HAP-1 (cell line): ENCODE data around the gene DNAH2.

ENCODE experiments used
- DNase-seq, 2 experiments: peaks; one replicate each; pipeline ENCODE4 v3.0.0-alpha.2; 2016 to 2020; ENCODE audit warnings: low spot score in 2 of 2
- H3K27me3 ChIP-seq: fragments of 250-450 bp; sonication (Bioruptor Pico); 2 replicates; pipeline ENCODE4 v1.5.1; 2020; ENCODE audit warnings: low read depth, mild to moderate bottlenecking, moderate library complexity
- H3K36me3 ChIP-seq: fragments of 250-450 bp; sonication (Bioruptor Pico); replicated peaks from 2 replicates; pipeline ENCODE4 v1.5.1; 2020; ENCODE audit warnings: mild to moderate bottlenecking
- H3K4me1 ChIP-seq: fragments of 250-450 bp; sonication (Bioruptor Pico); 2 replicates; pipeline ENCODE4 v1.5.1; 2020; ENCODE audit warnings: mild to moderate bottlenecking
- H3K4me3 ChIP-seq: fragments of 250-450 bp; sonication (Bioruptor Pico); 2 replicates; pipeline ENCODE4 v1.5.1; 2020; ENCODE audit warnings: mild to moderate bottlenecking, moderate library complexity
- H3K9me3 ChIP-seq: fragments of 250-450 bp; sonication (Bioruptor Pico); 2 replicates; pipeline ENCODE4 v1.5.1; 2020; ENCODE audit warnings: mild to moderate bottlenecking, moderate library complexity
- in situ Hi-C: fragments of 300-500 bp; cut with MboI; formaldehyde crosslinking; loops from 3 replicates; pipeline ENCODE4 v1.14.3; 2020; ENCODE audit warnings: low sequenced_read_pairs, inconsistent platforms, mixed read lengths

The DNAH2 gene

DNA sequence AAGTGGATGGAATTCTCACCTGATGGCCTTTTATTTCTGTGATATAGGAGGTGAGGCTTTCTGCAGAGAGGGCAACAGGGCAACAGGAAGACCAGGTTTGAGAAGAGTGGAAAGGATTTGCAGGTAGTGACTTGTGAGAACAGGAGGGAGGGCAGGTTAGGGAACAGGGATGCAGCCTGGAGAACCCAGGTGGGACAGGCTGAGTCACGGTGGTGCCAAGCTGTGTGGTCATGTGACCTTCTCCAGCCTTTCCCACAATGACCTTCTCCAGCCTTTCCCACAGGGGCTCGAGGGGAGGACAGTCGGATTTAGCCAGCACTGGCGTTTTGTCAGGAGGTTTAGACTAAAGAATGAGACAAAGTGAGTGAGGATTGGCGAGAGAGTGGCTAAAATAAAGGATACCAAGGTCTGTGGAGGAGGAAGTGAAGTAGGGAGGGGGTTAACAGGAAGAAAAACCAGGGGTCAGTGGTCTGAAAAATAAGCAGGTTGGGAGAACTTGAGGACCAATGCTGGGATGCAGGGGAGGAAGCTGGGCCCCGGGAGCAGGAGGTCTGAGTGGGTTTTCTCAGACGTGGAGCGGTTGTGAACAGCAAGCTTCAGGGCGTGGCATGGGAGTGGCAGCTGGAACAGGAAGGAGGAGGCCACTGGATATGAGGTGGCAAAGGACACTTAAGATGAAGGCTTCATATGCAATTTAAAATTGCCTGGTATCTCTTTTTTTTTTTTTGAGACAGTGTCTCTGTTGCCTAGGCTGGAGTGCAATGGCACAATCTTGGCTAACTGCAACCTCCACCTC lies 37.7 kb downstream of the DNAH2 start:
- Histone ChIP-seq H3K4me1 (no peaks in the 10 kb centered on the region), H3K9me3 (no peaks in the 10 kb centered on the region; the same call in 1 of the 2 replicates), H3K36me3 (no peaks in the 10 kb centered on the region), H3K4me3 (no peak overlapping the region), H3K27me3 (no peaks in the 10 kb centered on the region)
- DNase-seq = no peak
- in situ Hi-C loops = no loop called here

DNA sequence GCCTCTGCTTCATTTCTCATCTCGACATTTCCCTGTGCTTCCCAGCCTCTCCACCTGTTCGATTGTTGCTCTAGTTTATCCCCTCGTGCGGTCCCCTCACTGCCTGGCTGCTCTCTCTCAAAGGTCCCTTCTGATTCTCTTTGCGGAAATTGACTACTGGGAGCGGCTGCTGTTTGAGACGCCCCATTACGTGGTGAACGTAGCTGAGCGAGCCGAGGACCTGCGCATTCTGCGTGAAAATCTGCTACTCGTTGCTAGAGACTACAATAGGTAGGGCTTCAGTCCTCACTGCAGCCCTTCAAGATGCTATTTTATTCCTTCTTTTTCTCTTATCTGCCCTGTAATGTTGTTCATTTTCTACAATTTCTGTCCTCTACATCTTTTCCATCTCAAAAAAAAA lies 39.4 kb downstream of the DNAH2 start:
- in situ Hi-C loops = no loop called here
- no peak overlapping the region for H3K4me3 ChIP-seq

DNA sequence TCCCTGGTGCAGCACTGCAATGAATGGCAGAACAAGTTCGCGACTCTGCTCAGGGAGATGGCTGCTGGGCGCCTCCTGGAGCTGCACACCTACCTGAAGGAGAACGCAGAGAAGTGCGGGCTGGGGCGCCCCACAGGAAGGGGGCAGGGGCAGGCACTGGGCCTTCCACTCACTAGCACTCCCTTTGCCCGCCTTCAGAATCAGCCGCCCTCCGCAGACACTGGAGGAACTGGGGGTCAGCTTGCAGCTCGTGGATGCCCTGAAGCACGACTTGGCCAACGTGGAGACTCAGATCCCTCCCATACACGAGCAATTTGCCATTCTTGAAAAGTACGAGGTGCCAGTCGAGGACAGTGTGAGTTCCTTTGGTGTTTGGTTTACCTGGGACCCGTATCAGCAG lies 46.4 kb downstream of the DNAH2 start:
- Histone ChIP-seq H3K9me3 (no peaks in the 10 kb centered on the region), H3K4me1 (peaks cover 4% of the 10 kb centered on the region), H3K27me3 (peaks cover 2% of the 10 kb centered on the region; the same call in 1 of the 2 replicates), H3K36me3 (no peaks in the 10 kb centered on the region), H3K4me3 (no peak overlapping the region)
- in situ Hi-C loops = no loop called here
- no peak for DNase-seq

More for the DNA sequence above, 39.4 kb downstream of the DNAH2 start:
- DNase-seq = no peak
- H3K4me1 ChIP-seq = no peaks in the 10 kb centered on the region
- H3K27me3 ChIP-seq = no peaks in the 10 kb centered on the region
- no peaks in the 10 kb centered on the region for H3K36me3 ChIP-seq
- no peaks in the 10 kb centered on the region for H3K9me3 ChIP-seq

DNA sequence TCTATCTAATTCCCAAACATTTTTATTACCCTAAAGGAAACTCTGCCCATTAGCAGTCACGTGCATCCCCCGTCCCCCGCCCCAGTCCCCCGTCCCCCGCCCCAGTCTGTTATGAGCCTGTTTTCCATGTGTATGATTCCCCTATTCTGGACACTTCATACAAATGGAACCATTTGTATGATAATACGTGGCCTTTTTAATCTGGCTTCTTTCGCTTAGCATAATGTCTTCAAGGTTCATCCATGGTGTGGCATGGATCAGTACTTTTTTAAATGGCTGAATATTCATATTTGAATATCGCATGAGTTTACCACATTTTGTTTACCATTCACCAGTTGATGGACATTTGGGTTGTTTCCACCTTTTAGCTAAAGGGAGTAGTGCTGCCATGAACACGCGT lies 49.5 kb downstream of the DNAH2 start:
- H3K4me1 ChIP-seq = peaks cover 4% of the 10 kb centered on the region
- no peaks in the 10 kb centered on the region for H3K36me3 ChIP-seq
- in situ Hi-C loops = no loop called here
- no peaks in the 10 kb centered on the region for H3K9me3 ChIP-seq
- no peak overlapping the region for H3K4me3 ChIP-seq
- peak; percentile 42 to 60 for DNase-seq
- H3K27me3 ChIP-seq = peaks cover 2% of the 10 kb centered on the region; the same call in 1 of the 2 replicates

DNA sequence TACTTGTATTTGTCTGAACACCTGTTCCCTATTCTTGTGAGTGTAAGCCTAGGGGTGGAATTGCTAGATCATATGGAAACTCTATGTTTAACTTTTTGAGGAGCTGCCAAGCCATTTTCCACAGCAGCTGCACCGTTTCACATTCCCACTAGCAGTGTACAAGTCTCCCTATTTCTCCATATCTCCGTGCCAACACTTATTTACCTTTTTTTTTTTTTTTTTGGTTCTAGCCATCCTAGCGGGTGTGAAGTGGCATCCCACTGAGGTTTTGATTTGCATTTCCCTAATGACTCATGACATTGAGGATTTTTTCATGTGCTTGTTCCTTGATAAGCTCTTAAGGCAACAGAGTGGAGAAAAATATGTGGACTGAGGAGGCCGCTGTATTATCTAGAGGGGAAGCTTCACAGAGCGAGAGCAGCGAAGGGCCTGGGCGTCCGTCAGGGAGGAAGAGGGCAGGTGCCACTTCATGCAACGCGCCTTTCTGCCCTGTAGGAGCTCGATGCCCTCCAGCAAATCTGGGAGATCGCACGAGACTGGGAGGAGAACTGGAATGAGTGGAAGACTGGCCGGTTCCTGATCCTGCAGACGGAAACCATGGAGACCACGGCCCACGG lies 50.0 kb downstream of the DNAH2 start:
- Histone ChIP-seq H3K36me3 (no peaks in the 10 kb centered on the region), H3K9me3 (no peaks in the 10 kb centered on the region), H3K27me3 (peaks cover 2% of the 10 kb centered on the region; the same call in 1 of the 2 replicates), H3K4me3 (no peak overlapping the region), H3K4me1 (peaks cover 4% of the 10 kb centered on the region)
- no peak for DNase-seq
- in situ Hi-C loops = no loop called here

DNA sequence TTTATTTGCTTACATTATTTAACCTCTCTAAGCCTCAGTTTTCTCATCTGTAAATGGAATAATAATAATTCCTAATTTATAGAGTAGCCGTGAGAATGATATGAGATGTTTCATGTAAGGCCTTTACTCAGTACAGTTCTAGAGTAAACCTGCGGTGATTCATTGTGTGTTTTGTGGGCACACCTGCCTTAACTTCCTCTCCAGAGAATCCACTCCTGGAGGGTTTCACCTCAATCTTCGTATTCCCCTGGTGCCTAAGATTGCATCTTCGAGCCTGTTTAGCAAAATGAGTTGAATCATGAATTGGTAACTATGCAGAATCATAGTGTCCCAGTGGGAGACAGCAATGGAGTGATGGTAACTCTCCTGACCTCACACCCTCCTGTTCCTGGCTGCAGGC lies 52.3 kb downstream of the DNAH2 start:
- H3K4me3 ChIP-seq = no peak overlapping the region
- H3K27me3 ChIP-seq = peaks cover 2% of the 10 kb centered on the region; the same call in 1 of the 2 replicates
- no peaks in the 10 kb centered on the region for H3K36me3 ChIP-seq
- peaks cover 4% of the 10 kb centered on the region for H3K4me1 ChIP-seq
- DNase-seq = no peak
- no peaks in the 10 kb centered on the region for H3K9me3 ChIP-seq
- in situ Hi-C loops = no loop called here

DNA sequence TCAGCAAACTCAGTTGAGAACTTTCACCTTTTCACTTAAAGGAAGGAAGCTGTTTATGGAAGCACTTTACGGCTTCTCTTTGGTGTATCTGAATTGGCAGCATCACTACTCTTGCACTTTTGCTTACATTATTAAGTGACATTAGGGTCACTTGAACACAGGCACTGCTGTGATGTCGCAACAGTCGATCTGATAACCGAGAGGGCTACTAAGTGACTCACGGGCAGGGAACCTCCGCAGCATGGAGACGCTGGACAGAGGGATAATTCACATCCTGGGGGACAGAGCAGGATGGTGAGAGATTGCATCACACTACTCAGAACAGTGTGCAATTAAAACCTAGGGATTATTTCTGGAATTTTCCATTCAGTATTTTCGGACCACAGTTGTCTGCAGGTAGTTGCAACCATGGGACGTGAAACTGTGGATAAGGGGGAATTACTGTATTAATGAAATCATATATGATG lies 56.5 kb downstream of the DNAH2 start:
- H3K4me1 ChIP-seq = no peaks in the 10 kb centered on the region
- H3K9me3 ChIP-seq = no peaks in the 10 kb centered on the region
- in situ Hi-C loops = no loop called here
- no peak for DNase-seq
- H3K4me3 ChIP-seq = no peak overlapping the region
- H3K27me3 ChIP-seq = peaks cover 1% of the 10 kb centered on the region; the same call in 1 of the 2 replicates
- H3K36me3 ChIP-seq = no peaks in the 10 kb centered on the region

DNA sequence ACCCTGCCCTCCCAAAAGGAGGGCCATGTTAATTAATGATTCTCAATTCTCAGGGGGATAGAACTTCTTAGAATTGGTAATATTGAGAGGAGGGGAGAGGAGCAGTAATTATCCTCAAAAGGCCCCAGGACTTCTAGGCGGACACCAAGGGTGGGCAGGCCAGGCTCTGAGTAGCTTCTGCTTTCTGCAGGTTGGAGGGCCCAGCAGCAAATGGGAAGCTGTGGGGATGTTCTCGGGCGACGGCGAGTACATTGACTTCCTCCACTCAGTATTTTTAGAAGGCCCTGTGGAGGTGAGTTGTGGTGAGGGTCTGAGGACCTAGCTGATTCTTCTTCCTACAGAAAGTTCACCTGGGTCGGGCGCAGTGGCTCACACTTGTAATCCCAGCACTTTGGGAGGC lies 57.5 kb downstream of the DNAH2 start:
- no peaks in the 10 kb centered on the region for H3K9me3 ChIP-seq
- no peaks in the 10 kb centered on the region for H3K4me1 ChIP-seq
- DNase-seq = no peak
- H3K27me3 ChIP-seq = peaks cover 5% of the 10 kb centered on the region; the same call in 1 of the 2 replicates
- no peak overlapping the region for H3K4me3 ChIP-seq
- in situ Hi-C loops = no loop called here
- H3K36me3 ChIP-seq = no peaks in the 10 kb centered on the region

DNA sequence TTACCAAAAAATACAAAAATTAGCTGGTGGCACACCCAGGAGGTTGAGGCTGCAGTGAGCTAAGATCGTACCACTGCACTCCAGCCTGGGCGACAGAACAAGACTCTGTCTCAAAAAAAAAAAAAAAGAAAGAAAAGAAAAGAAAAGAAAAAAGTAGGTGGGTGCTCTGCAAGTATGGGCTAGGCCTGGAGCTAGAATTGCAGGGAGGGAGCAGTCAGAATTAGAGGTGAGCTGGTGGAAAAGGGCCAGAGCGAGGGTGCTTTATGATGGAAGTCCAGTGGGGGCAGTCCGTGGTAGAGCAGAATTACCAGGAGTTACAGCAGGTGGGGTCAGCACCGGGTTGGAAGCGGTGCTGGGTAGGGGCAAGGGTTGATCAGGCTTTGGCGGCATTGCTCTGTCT lies 59.5 kb downstream of the DNAH2 start:
- H3K4me1 ChIP-seq = no peaks in the 10 kb centered on the region
- H3K36me3 ChIP-seq = no peaks in the 10 kb centered on the region
- peaks cover 11% of the 10 kb centered on the region for H3K27me3 ChIP-seq
- DNase-seq = no peak
- H3K4me3 ChIP-seq = no peak overlapping the region
- in situ Hi-C loops = no loop called here
- no peaks in the 10 kb centered on the region for H3K9me3 ChIP-seq

DNA sequence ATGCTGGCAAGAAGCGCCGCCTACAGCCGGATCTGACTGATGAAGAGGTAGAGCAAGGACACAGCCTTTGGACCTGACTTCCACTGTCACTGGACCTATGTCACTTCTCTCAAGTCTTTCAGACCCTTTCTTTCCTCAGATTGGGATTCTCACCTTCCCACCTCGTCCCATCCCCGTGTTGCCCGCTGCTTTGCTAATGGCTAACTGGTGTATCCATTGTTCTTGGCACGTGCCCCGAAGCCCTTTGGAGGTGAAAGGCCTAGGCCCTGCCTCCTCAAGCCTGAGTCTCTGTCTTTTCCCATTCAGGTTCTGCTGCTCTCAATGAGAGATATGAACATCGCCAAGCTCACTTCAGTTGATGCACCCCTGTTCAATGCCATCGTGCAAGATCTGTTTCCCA lies 63.2 kb downstream of the DNAH2 start:
- Histone ChIP-seq H3K4me1 (no peaks in the 10 kb centered on the region), H3K9me3 (no peaks in the 10 kb centered on the region), H3K36me3 (no peaks in the 10 kb centered on the region), H3K4me3 (no peak overlapping the region), H3K27me3 (peaks cover 11% of the 10 kb centered on the region)
- in situ Hi-C loops = no loop called here
- no peak for DNase-seq

DNA sequence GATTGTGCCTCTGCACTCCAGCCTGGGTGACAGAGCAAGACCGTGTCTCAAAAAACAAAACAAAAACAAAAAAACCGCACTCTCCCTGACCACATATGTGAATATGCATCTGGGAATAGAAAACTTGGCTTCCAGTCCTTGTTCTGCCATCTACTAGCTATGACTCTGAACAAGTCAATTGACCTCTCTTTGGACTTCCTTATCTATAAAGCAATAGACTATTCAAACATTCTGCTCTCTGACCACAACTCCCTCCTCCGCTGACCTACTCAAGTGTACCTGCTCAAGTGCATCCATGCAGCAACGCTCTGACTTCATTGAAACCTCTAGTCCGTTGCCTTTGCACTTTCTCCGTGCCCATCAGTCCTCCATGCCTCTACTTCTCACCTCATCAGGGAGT lies 63.9 kb downstream of the DNAH2 start:
- Histone ChIP-seq H3K4me1 (no peaks in the 10 kb centered on the region), H3K27me3 (peaks cover 11% of the 10 kb centered on the region), H3K4me3 (no peak overlapping the region), H3K9me3 (no peaks in the 10 kb centered on the region), H3K36me3 (no peaks in the 10 kb centered on the region)
- no peak for DNase-seq
- in situ Hi-C loops = no loop called here

DNA sequence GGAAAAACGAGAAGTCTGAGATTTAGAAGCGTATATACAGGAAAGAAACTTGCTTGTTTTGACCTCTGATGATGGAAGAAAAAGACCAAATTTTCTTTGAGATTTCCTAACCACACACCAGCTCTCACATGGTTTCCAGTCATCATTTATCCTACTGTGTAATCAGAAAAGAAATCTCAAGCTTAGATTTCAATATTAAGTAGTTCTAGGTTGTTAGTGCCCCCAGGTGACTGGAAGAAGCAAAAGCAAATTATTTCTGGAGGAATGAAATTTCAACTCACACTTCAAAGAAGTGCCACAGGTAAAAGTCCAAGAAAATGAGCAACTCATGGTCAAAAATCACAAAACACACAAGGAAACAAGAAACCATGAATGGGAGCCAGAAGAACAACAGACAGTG lies 64.7 kb downstream of the DNAH2 start:
- Histone ChIP-seq H3K27me3 (peaks cover 11% of the 10 kb centered on the region), H3K4me1 (no peaks in the 10 kb centered on the region), H3K9me3 (no peaks in the 10 kb centered on the region), H3K36me3 (no peaks in the 10 kb centered on the region), H3K4me3 (no peak overlapping the region)
- DNase-seq = no peak
- in situ Hi-C loops = no loop called here

DNA sequence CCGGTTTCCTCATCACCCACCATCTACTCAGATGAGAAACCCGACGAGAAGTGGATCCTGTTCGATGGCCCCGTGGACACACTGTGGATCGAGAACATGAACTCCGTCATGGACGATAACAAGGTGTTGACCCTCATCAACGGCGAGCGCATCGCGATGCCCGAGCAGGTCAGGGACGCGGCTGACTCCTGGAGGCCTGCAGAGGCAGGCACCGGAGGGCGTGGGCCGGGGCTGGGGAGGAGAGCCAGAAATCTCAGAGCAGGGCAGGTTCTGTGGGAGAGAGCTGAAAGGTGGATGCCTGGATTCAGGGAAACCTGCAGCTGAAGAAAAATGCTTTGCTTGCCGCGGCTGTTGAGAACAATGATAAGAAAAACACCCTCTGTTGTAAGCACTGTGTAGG lies 69.3 kb downstream of the DNAH2 start:
- Histone ChIP-seq H3K27me3 (0 out of 2 replicates have a peak, but pooled peaks cover under 1% of the 10 kb centered on the region), H3K4me1 (no peaks in the 10 kb centered on the region), H3K9me3 (no peaks in the 10 kb centered on the region), H3K36me3 (no peaks in the 10 kb centered on the region), H3K4me3 (no peak overlapping the region)
- DNase-seq = no peak
- in situ Hi-C loops = no loop called here

DNA sequence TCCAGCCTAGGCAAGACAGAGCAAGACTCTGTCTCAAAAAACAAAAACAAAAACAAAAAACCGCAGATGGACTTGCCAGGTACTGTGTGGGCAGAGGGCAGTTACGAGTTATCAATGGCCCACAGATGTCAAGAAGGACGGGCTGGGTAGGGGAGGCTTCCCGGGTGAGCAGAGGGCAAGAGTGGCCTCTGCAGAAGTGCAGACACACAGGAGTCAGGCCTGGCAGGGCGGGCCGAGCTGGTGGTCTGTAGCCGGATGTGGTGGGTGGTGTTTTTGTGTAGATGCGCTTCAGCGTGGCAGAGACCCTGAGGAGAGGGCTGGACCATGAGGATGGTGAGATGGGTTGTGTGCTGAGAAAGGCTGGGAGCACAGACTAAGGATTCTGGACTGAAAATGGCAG lies 71.6 kb downstream of the DNAH2 start:
- Histone ChIP-seq H3K27me3 (no peaks in the 10 kb centered on the region), H3K36me3 (no peaks in the 10 kb centered on the region), H3K4me1 (no peaks in the 10 kb centered on the region), H3K9me3 (no peaks in the 10 kb centered on the region), H3K4me3 (no peak overlapping the region)
- no peak for DNase-seq
- in situ Hi-C loops = no loop called here
